GM12878 (cell line): ENCODE measurements around the gene NKTR. TPM values are rescaled to one million over a fixed set of nuclear protein-coding genes. Genes with fewer than 3 reads are reported as not detected.

Source experiments
- ATAC-seq: fragments of 200-7000 bp; cut with Tn5 transposase; 3 replicates; pipeline ENCODE4 v1.9.1; 2020; ENCODE audit warnings: mild to moderate bottlenecking, moderate library complexity
- BruUV-seq: library from RNA; stranded (reverse); fragments of 400-500 nt; replicated peaks from 2 replicates; lab custom pipeline; 2021; lab: Mats Ljungman, UMichigan
- CTCF ChIA-PET: fragments of 300-600 bp; sonication (Branson Sonifier 250); formaldehyde crosslinking; extraction: SDS; loops from one replicate; lab custom pipeline; 2021; ENCODE audit warnings: inconsistent platforms; lab: Yijun Ruan, JAX
- POLR2A ChIA-PET: fragments of 350-600 bp; formaldehyde crosslinking; extraction: SDS; loops from one replicate; lab custom pipeline; 2021; ENCODE audit warnings: inconsistent platforms; lab: Charles Lee
- RAD21 ChIA-PET: fragments of 300-600 bp; sonication (Branson Sonifier 250); formaldehyde crosslinking; loops from one replicate; lab custom pipeline; 2023; ENCODE audit warnings: antibody characterized with exemption; ENCODE audit not compliant: unreplicated experiment; lab: Charles Lee
- SMC1A ChIA-PET: fragments of 300-600 bp; sonication (Branson Sonifier 250); formaldehyde crosslinking; loops from one replicate; lab custom pipeline; 2023; ENCODE audit not compliant: unreplicated experiment, uncharacterized antibody; lab: Charles Lee
- DNase-seq: peaks from one replicate; pipeline ENCODE4 v3.0.0-alpha.2; 2011; ENCODE audit warnings: low read depth, low spot score
- FAIRE-seq: peaks from 3 replicates; lab custom pipeline; 2011; peaks lifted over from hg19 to GRCh38; lab: Jason Lieb, UNC
- H2AFZ ChIP-seq: 2 replicates; pipeline ENCODE4 v1.6.0; 2011; ENCODE audit warnings: low read depth, low read length, control low read depth; ENCODE audit not compliant: control insufficient read depth
- H3K27ac ChIP-seq: 2 replicates; pipeline ENCODE4 v1.5.1; 2011; ENCODE audit warnings: control low read depth; ENCODE audit not compliant: control insufficient read depth, insufficient read depth
- H3K27me3 ChIP-seq, 2 experiments: replicated peaks in 1 of 2; 2 replicates each; pipeline versions ENCODE4 v1.6.0 to v1.6.1; 2011; ENCODE audit warnings: low read length in 1 of 2; ENCODE audit not compliant: control insufficient read depth in 2 of 2, insufficient read depth in 2 of 2
- H3K36me3 ChIP-seq, 2 experiments: 2 replicates each; pipeline ENCODE4 v1.5.1; 2011; ENCODE audit warnings: low read length in 1 of 2; ENCODE audit not compliant: control insufficient read depth in 2 of 2, insufficient read depth in 2 of 2
- H3K4me1 ChIP-seq: 2 replicates; pipeline ENCODE4 v1.6.1; 2011; ENCODE audit warnings: mild to moderate bottlenecking, low read length, moderate library complexity, mixed read lengths; ENCODE audit not compliant: control insufficient read depth, insufficient read depth
- H3K4me2 ChIP-seq: 2 replicates; pipeline ENCODE4 v1.6.0; 2011; ENCODE audit warnings: control low read depth; ENCODE audit not compliant: control insufficient read depth, insufficient read depth
- H3K4me3 ChIP-seq: fragments of 200-600 bp; sonication (generic); 2 replicates; pipeline ENCODE4 v1.5.1; 2016
- H3K79me2 ChIP-seq: 2 replicates; pipeline ENCODE4 v1.6.0; 2011; ENCODE audit warnings: low read length; ENCODE audit not compliant: control insufficient read depth, insufficient read depth
- H3K9ac ChIP-seq: 2 replicates; pipeline ENCODE4 v1.8.0; 2011; ENCODE audit warnings: low read length, control low read depth, mixed read lengths; ENCODE audit not compliant: control insufficient read depth, insufficient read depth
- H3K9me3 ChIP-seq: replicated peaks from 3 replicates; pipeline ENCODE4 v1.5.1; 2011; ENCODE audit warnings: mild to moderate bottlenecking, low read length; ENCODE audit not compliant: control insufficient read depth, insufficient read depth
- H4K20me1 ChIP-seq: 2 replicates; pipeline ENCODE4 v1.6.0; 2011; ENCODE audit not compliant: control insufficient read depth, insufficient read depth
- CHD4 ChIP-seq: fragments of 200-600 bp; sonication (generic); IDR thresholded peaks from 2 replicates; pipeline ENCODE4 v1.6.1; 2016; ENCODE audit warnings: mild to moderate bottlenecking
- EED ChIP-seq: sonication (generic); IDR thresholded peaks from 2 replicates; pipeline ENCODE4 v1.6.1; 2016; ENCODE audit warnings: antibody characterized with exemption, low read depth
- EP300 ChIP-seq, 2 experiments: fragments of 150-350 bp in 1 of 2; IDR thresholded peaks; 2 replicates each; pipeline ENCODE4 v1.6.1; 2011 to 2012; ENCODE audit warnings: low read depth in 2 of 2, low read length in 2 of 2, borderline replicate concordance in 1 of 2, improper control_type of control experiment in 1 of 2, inconsistent platforms in 1 of 2; ENCODE audit not compliant: control insufficient read depth in 1 of 2
- ESRRA ChIP-seq: IDR thresholded peaks from 2 replicates; pipeline ENCODE4 v1.6.1; 2012; ENCODE audit warnings: mild to moderate bottlenecking, low read length, improper control_type of control experiment
- ETV6 ChIP-seq, 2 experiments: fragments of 450-650 bp in 1 of 2; IDR thresholded peaks in 1 of 2; conservative IDR thresholded peaks in 1 of 2; 2 replicates each; pipeline ENCODE4 v1.6.1; 2014; ENCODE audit warnings: antibody characterized with exemption in 1 of 2, borderline replicate concordance in 1 of 2, low read depth in 1 of 2, mild to moderate bottlenecking in 1 of 2, moderate library complexity in 1 of 2
- FOXK2 ChIP-seq: fragments of 450-650 bp; IDR thresholded peaks from 2 replicates; pipeline ENCODE4 v1.6.1; 2017; ENCODE audit warnings: mild to moderate bottlenecking, moderate library complexity
- HDAC6 ChIP-seq: fragments of 200-600 bp; sonication (generic); IDR thresholded peaks from one replicate; pipeline ENCODE4 v1.8.0; 2017; ENCODE audit warnings: antibody characterized with exemption; ENCODE audit not compliant: unreplicated experiment
- MLLT1 ChIP-seq: fragments of 450-650 bp; IDR thresholded peaks from 2 replicates; pipeline ENCODE4 v1.6.1; 2016; ENCODE audit warnings: mild to moderate bottlenecking
- NFXL1 ChIP-seq: fragments of 450-650 bp; IDR thresholded peaks from 2 replicates; pipeline ENCODE4 v1.6.1; 2017; ENCODE audit warnings: antibody characterized with exemption, mild to moderate bottlenecking, borderline replicate concordance
- NR2C1 ChIP-seq: fragments of 450-650 bp; IDR thresholded peaks from 2 replicates; pipeline ENCODE4 v1.6.1; 2017; ENCODE audit warnings: antibody characterized with exemption, mild to moderate bottlenecking, moderate library complexity
- NRF1 ChIP-seq: conservative IDR thresholded peaks from 2 replicates; pipeline ENCODE4 v1.6.1; 2011; ENCODE audit warnings: mild to moderate bottlenecking, low read depth, low read length, improper control_type of control experiment
- SPI1 ChIP-seq: IDR thresholded peaks from 2 replicates; pipeline ENCODE4 v1.6.1; 2011; ENCODE audit warnings: low read depth, mild to moderate bottlenecking, low read length, moderate library complexity, borderline replicate concordance; ENCODE audit not compliant: insufficient read depth
- TCF3 ChIP-seq: IDR thresholded peaks from 2 replicates; pipeline ENCODE4 v1.6.1; 2012; ENCODE audit warnings: low read depth, mild to moderate bottlenecking, low read length, borderline replicate concordance; ENCODE audit not compliant: insufficient read depth
- WGBS: methylation state at CpG from one replicate; pipeline ENCODE4 v1.1.6; 2016; ENCODE audit warnings: low lambda C conversion rate; ENCODE audit not compliant: insufficient replicate concordance, insufficient coverage; ENCODE audit errors: missing lambda C conversion rate; 5-methylcytosine and 5-hydroxymethylcytosine counted together
- in situ Hi-C: fragments of 300-500 bp; cut with MboI; formaldehyde crosslinking; loops from 9 replicates; pipeline ENCODE4 v1.14.3; 2018; ENCODE audit warnings: mixed read lengths
- intact Hi-C: fragments of 100-400 bp; cut with micrococcal nuclease; formaldehyde crosslinking; loops from one replicate; pipeline ENCODE4 v1.14.2; 2022; ENCODE audit not compliant: unreplicated experiment
- polyA plus RNA-seq, 11 experiments: library from polyadenylated mRNA; depleted of rRNA in 4 of 11; unstranded in 6 of 11; stranded (reverse) in 5 of 11; fragments of >200 nt; fragmentation: Nextera tagmentation in 4 of 11; fragmentation: Illumina TruSeq in 1 of 11; extraction: Ambion mirVana in 4 of 11; extraction: Trizol in 1 of 11; gene quantifications; 1 replicate in 1 of 11; 2 replicates in 10 of 11; pipeline versions ENCODE4 v1.2.1 to v1.2.3, GENCODE V29; 2011 to 2016; ENCODE audit warnings: inconsistent platforms in 2 of 11, missing spikeins in 2 of 11, low read depth in 1 of 11
- total RNA-seq, 4 experiments: library from RNA; depleted of rRNA in 3 of 4; stranded (reverse); fragments of >200 nt in 3 of 4; fragmentation: Illumina TruSeq in 1 of 4; extraction: Trizol in 1 of 4; gene quantifications; 2 replicates each; pipeline versions ENCODE4 v1.2.1 to v1.2.3, GENCODE V29; 2013 to 2021

The NKTR gene
- total and polyA plus RNA-seq, 10 of the 15 experiments (the other 5 are each of a cell fraction or from before 2014, with no cell fraction given) = 15.3 to 91.9 (median 55.3) TPM

GRCh38 chr3:42662813-42663535, 62.5 kb downstream of the NKTR start:
- Histone ChIP-seq H3K4me2 (no peak overlapping the region), H3K9me3 (no peaks in the 10 kb centered on the region; the same call in 2 of the 3 replicates), H4K20me1 (no peaks in the 10 kb centered on the region), H3K27ac (no peak overlapping the region), H3K36me3 (no peaks in the 10 kb centered on the region; a peak in 1 of 4 replicates), H3K9ac (no peak overlapping the region), H3K79me2 (no peaks in the 10 kb centered on the region), H3K4me3 (no peak overlapping the region), H2AFZ (no peak overlapping the region), H3K4me1 (peaks cover 7% of the 10 kb centered on the region), H3K27me3 (no peaks in the 10 kb centered on the region)
- ATAC-seq = no peak
- no peak for FAIRE-seq
- TF ChIP-seq CHD4 = no peak
- no peak for TF ChIP-seq NFXL1
- no peak for TF ChIP-seq ETV6 (conservative IDR thresholded peaks at IDR 0.05 in 1 of 2, IDR thresholded peaks at IDR 0.05 in 1 of 2; ENCODE audit: borderline replicate concordance in 1 of 2, low read depth in 1 of 2)
- no peak for TF ChIP-seq EP300 (IDR thresholded peaks at IDR 0.05; ENCODE audit: borderline replicate concordance in 1 of 2, control insufficient read depth in 1 of 2, low read depth in 2 of 2, low read length in 2 of 2)
- TF ChIP-seq FOXK2 = no peak
- TF ChIP-seq EED = no peak
- no peak for TF ChIP-seq NRF1
- no peak for TF ChIP-seq SPI1
- no peak for TF ChIP-seq HDAC6
- TF ChIP-seq MLLT1 = no peak
- no peak for TF ChIP-seq ESRRA
- TF ChIP-seq TCF3 = no peak
- no peak for TF ChIP-seq NR2C1
- ChIA-PET CTCF (interaction anchor here (1.2 kb wide), 1 partner anchor 10 kb away, joined by 3 read pairs; no protein-coding TSS in a partner anchor), SMC1A (no interaction called here), POLR2A (no interaction called here), RAD21 (no interaction called here)
- WGBS = 52% methylated on average over 12 of the region's 12 CpGs
- in situ Hi-C loops (no loop called here), intact Hi-C loops (no loop called here)
- no TSS peak for BruUV-seq
- DNase-seq = no peak
